HCT116 (cell line): Measurements from ENCODE around the gene SPATC1L. TPM values are rescaled to one million over a fixed set of nuclear protein-coding genes. Genes with fewer than 3 reads are reported as not detected.

Source experiments
- ATAC-seq: fragments of 200-7000 bp; cut with Tn5 transposase; 2 replicates; pipeline ENCODE4 v1.9.1; 2020; ENCODE audit warnings: mild to moderate bottlenecking, moderate library complexity
- BruUV-seq: library from RNA; stranded (reverse); fragments of 400-500 nt; replicated peaks from 2 replicates; lab custom pipeline; 2021; lab: Mats Ljungman, UMichigan
- CTCF ChIA-PET: fragments of 300-600 bp; sonication (Branson Sonifier 250); formaldehyde crosslinking; loops from one replicate; lab custom pipeline; 2021; ENCODE audit warnings: antibody characterized with exemption; lab: Charles Lee
- POLR2A ChIA-PET: fragments of 300-600, 350-600 bp; sonication (Branson Sonifier 250); formaldehyde crosslinking; loops from one replicate; lab custom pipeline; 2021; ENCODE audit warnings: antibody characterized with exemption; lab: Charles Lee
- RAD21 ChIA-PET, 2 experiments: fragments of 300-600 bp; sonication (Branson Sonifier 250); formaldehyde crosslinking; loops; one replicate each; lab custom pipeline; 2023; ENCODE audit warnings: low total read pairs in 2 of 2; ENCODE audit not compliant: uncharacterized antibody in 2 of 2, unreplicated experiment in 2 of 2, low non-redundant PET in 1 of 2; lab: Charles Lee
- DNase-seq: peaks from one replicate; pipeline ENCODE4 v3.0.0-alpha.2; 2010; ENCODE audit warnings: low read depth, low spot score
- H2AFZ ChIP-seq: fragments of 200-600 bp; shearing (Covaris generic), sonication (generic); 2 replicates; pipeline ENCODE4 v1.6.1; 2017; ENCODE audit warnings: low read depth, mixed run types, mixed read lengths, antibody characterized with exemption, low read length; ENCODE audit not compliant: poor library complexity, severe bottlenecking
- H3K27ac ChIP-seq: 2 replicates; pipeline ENCODE4 v1.5.1; 2012; ENCODE audit warnings: low read depth, low read length
- H3K27me3 ChIP-seq: fragments of 200-600 bp; sonication (generic); 2 replicates; pipeline ENCODE4 v1.6.1; 2016; ENCODE audit warnings: mixed run types, low read length, mixed read lengths; ENCODE audit not compliant: insufficient read depth
- H3K36me3 ChIP-seq, 2 experiments: fragments of 200-500 bp in 1 of 2; fragments of 200-600 bp in 1 of 2; sonication (Bioruptor generic) in 1 of 2; sonication (generic) in 1 of 2; 2 replicates each; pipeline versions ENCODE4 v1.5.1 to v1.6.1; 2014 to 2016; ENCODE audit warnings: low read length in 2 of 2, inconsistent platforms in 1 of 2, mixed read lengths in 1 of 2, mixed run types in 1 of 2; ENCODE audit not compliant: insufficient read depth in 2 of 2, control insufficient read depth in 1 of 2
- H3K4me1 ChIP-seq, 2 experiments: fragments of 200-600 bp in 1 of 2; sonication (generic) in 1 of 2; 2 replicates each; pipeline versions ENCODE4 v1.5.1 to v1.6.1; 2012 to 2017; ENCODE audit warnings: low read length in 2 of 2, inconsistent platforms in 1 of 2, mild to moderate bottlenecking in 1 of 2, mixed read lengths in 1 of 2, mixed run types in 1 of 2, moderate library complexity in 1 of 2; ENCODE audit not compliant: insufficient read depth in 2 of 2, control insufficient read depth in 1 of 2
- H3K4me2 ChIP-seq: fragments of 200-600 bp; sonication (generic); 2 replicates; pipeline ENCODE4 v1.6.1; 2017; ENCODE audit warnings: mixed run types, low read length, mixed read lengths
- H3K4me3 ChIP-seq, 2 experiments: fragments of 200-600 bp in 1 of 2; sonication (generic) in 1 of 2; replicated peaks in 1 of 2; 2 replicates each; pipeline ENCODE4 v1.5.1; 2011 to 2016; ENCODE audit warnings: low read length in 2 of 2, control low read depth in 1 of 2, low read depth in 1 of 2, mild to moderate bottlenecking in 1 of 2, mixed read lengths in 1 of 2, mixed run types in 1 of 2
- H3K79me2 ChIP-seq: fragments of 200-600 bp; sonication (generic); 2 replicates; pipeline ENCODE4 v1.6.1; 2017; ENCODE audit warnings: mild to moderate bottlenecking, mixed run types, low read length, moderate library complexity, mixed read lengths; ENCODE audit not compliant: insufficient read depth
- H3K9ac ChIP-seq: fragments of 200-600 bp; sonication (generic); 2 replicates; pipeline ENCODE4 v1.6.1; 2016; ENCODE audit warnings: low read length, mixed read lengths
- H3K9me2 ChIP-seq: fragments of 200-600 bp; sonication (generic), shearing (Covaris generic); 2 replicates; pipeline ENCODE4 v1.6.1; 2017; ENCODE audit warnings: mixed run types, mild to moderate bottlenecking, moderate library complexity; ENCODE audit not compliant: insufficient read depth
- H3K9me3 ChIP-seq, 2 experiments: fragments of 200-500 bp in 1 of 2; fragments of 200-600 bp in 1 of 2; sonication (Bioruptor generic) in 1 of 2; sonication (generic) in 1 of 2; 2 replicates each; pipeline ENCODE4 v1.6.1; 2014 to 2017; ENCODE audit warnings: low read length in 2 of 2, mixed read lengths in 2 of 2, inconsistent platforms in 1 of 2, low read depth in 1 of 2, mild to moderate bottlenecking in 1 of 2, mixed run types in 1 of 2, moderate library complexity in 1 of 2; ENCODE audit not compliant: control insufficient read depth in 1 of 2, insufficient read depth in 1 of 2
- H4K20me1 ChIP-seq: fragments of 200-600 bp; sonication (generic), shearing (Covaris generic); 2 replicates; pipeline ENCODE4 v1.6.1; 2017; ENCODE audit warnings: mixed run types, mild to moderate bottlenecking, moderate library complexity; ENCODE audit not compliant: insufficient read depth
- CEBPB ChIP-seq: IDR thresholded peaks from 2 replicates; pipeline ENCODE4 v1.6.1; 2012; ENCODE audit warnings: low read depth
- EZH2 ChIP-seq: fragments of 200-600 bp; sonication (generic); IDR thresholded peaks from 2 replicates; pipeline ENCODE4 v1.6.1; 2017; ENCODE audit warnings: antibody characterized with exemption, mixed run types
- EZH2phosphoT487 ChIP-seq: fragments of 200-600 bp; IDR thresholded peaks from 2 replicates; pipeline ENCODE4 v1.6.1; 2018; ENCODE audit warnings: antibody characterized with exemption, borderline replicate concordance
- JUND ChIP-seq: IDR thresholded peaks from 2 replicates; pipeline ENCODE4 v1.6.1; 2012
- SIN3A ChIP-seq: IDR thresholded peaks from 2 replicates; pipeline ENCODE4 v1.6.1; 2012; ENCODE audit warnings: low read depth
- SP1 ChIP-seq: IDR thresholded peaks from 2 replicates; pipeline ENCODE4 v1.6.1; 2012; ENCODE audit warnings: low read depth
- TCF7L2 ChIP-seq: IDR thresholded peaks from 2 replicates; pipeline ENCODE4 v1.7.0; 2011; ENCODE audit warnings: borderline replicate concordance, inconsistent platforms; ENCODE audit not compliant: insufficient read depth, insufficient read length; ENCODE audit errors: extremely low read depth
- YY1 ChIP-seq: IDR thresholded peaks from 2 replicates; pipeline ENCODE4 v1.6.1; 2011; ENCODE audit warnings: low read length, low read depth, moderate library complexity, mild to moderate bottlenecking; ENCODE audit not compliant: insufficient replicate concordance; ENCODE audit errors: extremely low read depth
- ZFX ChIP-seq: fragments of 450-650 bp; IDR thresholded peaks from 2 replicates; pipeline ENCODE4 v1.6.1; 2017
- ZNF274 ChIP-seq: fragments of 200-500 bp; sonication (Bioruptor generic); IDR thresholded peaks from 2 replicates; pipeline ENCODE4 v1.6.1; 2014; ENCODE audit warnings: mild to moderate bottlenecking, low read depth, low read length, inconsistent platforms
- intact Hi-C: fragments of 100-400 bp; cut with micrococcal nuclease; formaldehyde crosslinking; loops from 2 replicates; pipeline ENCODE4 v1.10.0; 2022
- total RNA-seq: library from RNA; stranded (reverse); gene quantifications from one replicate; pipeline ENCODE4 v1.2.1, GENCODE V29; 2021; ENCODE audit not compliant: unreplicated experiment
- TF ChIP-seq, protein P1 (sequence below): IDR thresholded peaks from 2 replicates; pipeline ENCODE4 v1.6.1; 2012
- TF ChIP-seq, protein P2 (sequence below): IDR thresholded peaks from 2 replicates; pipeline ENCODE4 v1.6.1; 2012
- TF ChIP-seq, protein P3 (sequence below): IDR thresholded peaks from 2 replicates; pipeline ENCODE4 v1.6.1; 2011; ENCODE audit warnings: mild to moderate bottlenecking, low read length, moderate library complexity; ENCODE audit not compliant: insufficient replicate concordance; ENCODE audit errors: extremely low read depth

The SPATC1L gene
- total RNA-seq, 1 experiment from 2014 or later, result 1.3 TPM

DNA sequence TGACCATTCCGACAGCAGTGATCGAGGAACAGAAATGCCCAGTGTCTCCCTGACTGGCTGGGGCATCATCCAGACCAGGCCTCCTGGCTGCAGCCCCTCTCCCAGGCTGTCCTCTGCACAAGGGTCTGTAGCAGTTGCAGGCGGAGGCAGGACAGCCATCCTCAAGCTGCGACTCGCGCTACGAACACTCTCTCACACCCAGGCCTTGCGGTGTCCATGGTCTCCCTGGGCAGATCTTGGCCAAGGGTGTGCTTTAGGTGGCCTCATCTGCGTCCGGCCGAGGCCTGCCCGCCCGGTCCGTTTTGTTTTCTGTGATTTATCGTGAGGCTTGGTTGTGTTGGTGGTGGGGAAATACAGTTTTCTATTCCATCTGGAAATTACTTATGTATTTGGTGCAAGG lies 44.6 kb downstream of the SPATC1L start (continued):
- TF ChIP-seq, protein P1, sequence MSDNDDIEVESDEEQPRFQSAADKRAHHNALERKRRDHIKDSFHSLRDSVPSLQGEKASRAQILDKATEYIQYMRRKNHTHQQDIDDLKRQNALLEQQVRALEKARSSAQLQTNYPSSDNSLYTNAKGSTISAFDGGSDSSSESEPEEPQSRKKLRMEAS, result no peak

DNA sequence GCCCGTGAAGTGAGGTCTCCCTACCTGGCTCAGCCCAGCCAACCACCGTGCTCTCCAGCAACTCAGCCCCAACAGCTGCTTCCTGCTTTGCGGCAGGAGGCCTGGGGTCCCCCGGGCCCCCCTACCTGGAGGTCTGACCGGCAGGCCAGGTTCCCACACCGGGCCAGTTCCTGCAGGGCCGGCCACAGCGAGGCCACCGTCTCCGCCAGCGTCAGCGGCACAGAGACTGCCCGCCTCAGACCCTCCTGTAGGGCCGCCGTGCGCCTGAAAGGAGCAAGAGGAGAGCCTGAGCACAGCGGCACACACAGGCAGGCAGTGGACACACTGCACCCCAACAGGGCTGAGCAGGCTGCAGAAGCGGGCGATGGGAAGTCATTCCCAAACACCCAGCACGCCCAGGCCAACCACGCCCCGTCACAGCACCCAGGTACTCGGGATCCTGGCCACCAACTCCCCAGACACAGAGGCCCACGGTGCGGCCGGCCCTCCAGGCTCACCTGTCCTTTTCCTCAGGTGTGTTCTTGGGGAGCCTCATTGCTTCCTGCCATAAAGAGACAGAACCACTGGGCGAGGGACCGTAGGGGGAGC lies 45.8 kb downstream of the SPATC1L start:
- Histone ChIP-seq H3K4me2 (no peak overlapping the region), H3K36me3 (no peaks in the 10 kb centered on the region), H2AFZ (no peak overlapping the region), H3K27me3 (no peaks in the 10 kb centered on the region), H3K9ac (no peak overlapping the region), H3K9me3 (no peaks in the 10 kb centered on the region), H3K9me2 (no peaks in the 10 kb centered on the region), H3K4me1 (peaks cover 0 to 4% of the 10 kb centered on the region in 2 experiments; a peak in 1 of 4 replicates), H3K79me2 (no peaks in the 10 kb centered on the region), H3K4me3 (no peak overlapping the region), H3K27ac (no peak overlapping the region), H4K20me1 (no peaks in the 10 kb centered on the region)
- RAD21 ChIA-PET, result no interaction called here
- no peak for ATAC-seq
- no peak for DNase-seq
- intact Hi-C loops, result no loop called here
- CTCF ChIA-PET, result no interaction called here
- TF ChIP-seq YY1 (no peak), JUND (no peak), EZH2phosphoT487 (no peak), ZNF274 (no peak), TCF7L2 (no peak)
- TF ChIP-seq, protein P2, sequence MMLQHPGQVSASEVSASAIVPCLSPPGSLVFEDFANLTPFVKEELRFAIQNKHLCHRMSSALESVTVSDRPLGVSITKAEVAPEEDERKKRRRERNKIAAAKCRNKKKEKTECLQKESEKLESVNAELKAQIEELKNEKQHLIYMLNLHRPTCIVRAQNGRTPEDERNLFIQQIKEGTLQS, result no peak
- POLR2A ChIA-PET, result no interaction called here
- BruUV-seq, result no TSS peak

DNA sequence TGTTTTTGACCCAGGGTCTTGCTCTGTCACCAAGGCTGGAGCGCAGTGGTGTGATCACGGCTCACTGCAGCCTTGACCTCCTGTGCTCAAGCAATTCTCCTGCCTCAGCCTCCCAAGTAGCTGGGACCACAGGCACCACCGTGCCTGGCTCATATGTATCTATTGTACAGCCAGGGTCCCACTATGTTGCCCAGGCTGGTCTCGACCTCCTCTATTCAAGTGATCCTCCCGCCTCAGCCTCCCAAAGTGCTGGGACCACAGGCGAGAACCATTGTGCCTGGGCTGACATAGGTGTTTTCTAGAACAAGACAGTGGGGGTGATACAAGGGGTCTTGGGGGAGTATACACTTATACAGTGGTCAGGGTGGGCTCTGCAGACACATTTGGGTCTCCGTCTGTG lies 46.4 kb downstream of the SPATC1L start:
- Histone ChIP-seq H3K27me3 (no peaks in the 10 kb centered on the region), H3K4me2 (no peak overlapping the region), H3K9me2 (no peaks in the 10 kb centered on the region), H3K27ac (no peak overlapping the region), H4K20me1 (no peaks in the 10 kb centered on the region), H2AFZ (no peak overlapping the region), H3K79me2 (no peaks in the 10 kb centered on the region), H3K9ac (no peak overlapping the region), H3K4me3 (no peak overlapping the region), H3K36me3 (no peaks in the 10 kb centered on the region), H3K4me1 (peaks cover 0 to under 1% of the 10 kb centered on the region in 2 experiments; a peak in 1 of 4 replicates), H3K9me3 (no peaks in the 10 kb centered on the region)
- ChIA-PET CTCF (no interaction called here), RAD21 (no interaction called here), POLR2A (no interaction called here)
- intact Hi-C loops, result no loop called here
- no TSS peak for BruUV-seq
- no peak for DNase-seq
- ATAC-seq, result no peak
- TF ChIP-seq SIN3A (no peak), ZFX (no peak), EZH2 (no peak), SP1 (no peak), CEBPB (no peak)
- TF ChIP-seq, protein P3, sequence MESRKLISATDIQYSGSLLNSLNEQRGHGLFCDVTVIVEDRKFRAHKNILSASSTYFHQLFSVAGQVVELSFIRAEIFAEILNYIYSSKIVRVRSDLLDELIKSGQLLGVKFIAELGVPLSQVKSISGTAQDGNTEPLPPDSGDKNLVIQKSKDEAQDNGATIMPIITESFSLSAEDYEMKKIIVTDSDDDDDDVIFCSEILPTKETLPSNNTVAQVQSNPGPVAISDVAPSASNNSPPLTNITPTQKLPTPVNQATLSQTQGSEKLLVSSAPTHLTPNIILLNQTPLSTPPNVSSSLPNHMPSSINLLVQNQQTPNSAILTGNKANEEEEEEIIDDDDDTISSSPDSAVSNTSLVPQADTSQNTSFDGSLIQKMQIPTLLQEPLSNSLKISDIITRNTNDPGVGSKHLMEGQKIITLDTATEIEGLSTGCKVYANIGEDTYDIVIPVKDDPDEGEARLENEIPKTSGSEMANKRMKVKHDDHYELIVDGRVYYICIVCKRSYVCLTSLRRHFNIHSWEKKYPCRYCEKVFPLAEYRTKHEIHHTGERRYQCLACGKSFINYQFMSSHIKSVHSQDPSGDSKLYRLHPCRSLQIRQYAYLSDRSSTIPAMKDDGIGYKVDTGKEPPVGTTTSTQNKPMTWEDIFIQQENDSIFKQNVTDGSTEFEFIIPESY, result no peak
